GF-D8 (cell line): ENCODE results near the gene RUVBL1.

Experiments used
- DNase-seq: peaks from one replicate; lab custom pipeline; 2025; lab: John Stamatoyannopoulos, UW

Gene RUVBL1

GRCh38 chr3:128082546-128082945 lies 41.1 kb downstream of the RUVBL1 start:
- no peak for DNase-seq

- DNase-seq, result no peak
Measured at GRCh38 chr3:128081846-128082245, 41.8 kb downstream of the RUVBL1 start.

- no peak for DNase-seq
Measured at GRCh38 chr3:128081226-128081625, 42.4 kb downstream of the RUVBL1 start.

GRCh38 chr3:128080323-128081080 lies 43.1 kb downstream of the RUVBL1 start:
- no peak for DNase-seq

DNA sequence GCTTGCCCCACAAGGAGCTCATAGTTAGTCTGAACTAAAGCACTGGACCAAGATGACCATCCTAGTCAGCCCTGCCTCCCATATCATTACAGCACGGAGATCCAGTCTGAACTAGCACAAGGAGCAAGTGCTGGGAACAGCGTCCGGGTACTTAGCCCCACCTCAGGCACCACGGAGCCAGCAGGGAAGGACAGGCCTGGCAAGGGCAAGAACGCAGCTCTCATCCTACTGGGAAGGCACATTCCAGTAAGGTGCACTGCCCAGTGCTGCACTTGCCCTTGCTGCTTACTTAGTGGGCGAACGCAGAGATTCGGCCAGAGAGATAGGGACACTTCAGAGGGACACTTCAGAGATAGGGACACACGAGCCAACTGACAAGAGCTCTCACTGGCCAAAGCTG lies 43.8 kb downstream of the RUVBL1 start:
- no peak for DNase-seq

DNA sequence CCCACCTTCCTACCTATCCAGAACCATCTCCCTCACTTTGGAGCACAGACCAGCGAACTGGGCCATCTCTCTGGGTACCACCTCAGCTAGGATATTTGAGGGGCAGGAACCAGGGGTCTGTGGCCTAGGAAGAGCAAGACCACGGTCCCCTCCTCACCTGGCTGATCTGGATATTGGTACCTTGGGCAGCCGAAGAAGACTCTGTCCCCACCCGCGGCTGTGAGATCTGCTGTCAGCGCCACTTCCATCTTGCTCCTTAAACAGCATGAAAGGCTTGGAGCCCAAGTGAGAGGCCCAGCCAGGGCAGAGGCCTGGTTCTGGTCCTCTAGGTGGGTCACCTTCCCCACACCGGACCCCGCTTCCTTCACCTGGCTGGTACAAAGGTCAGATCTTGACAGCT lies 44.7 kb downstream of the RUVBL1 start:
- DNase-seq, result no peak

DNA sequence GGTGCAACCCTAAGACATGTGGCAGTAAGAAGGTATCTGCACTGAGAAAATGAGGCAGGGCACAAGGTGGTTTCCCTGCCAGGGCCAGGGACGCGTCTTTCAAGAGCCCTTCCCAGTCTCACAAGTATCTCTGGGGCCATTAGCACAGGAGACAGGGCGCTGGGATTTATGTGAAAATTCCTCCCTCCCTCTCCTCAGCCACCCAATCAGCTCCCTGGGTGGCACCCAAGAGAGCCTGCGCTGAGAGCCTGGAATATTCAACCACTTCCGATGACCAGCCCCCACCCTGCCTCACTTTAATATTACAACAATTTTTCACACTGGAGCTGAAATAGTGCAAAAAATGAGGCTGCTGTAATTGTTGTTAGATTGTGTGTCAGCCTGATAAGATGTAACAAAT lies 45.3 kb downstream of the RUVBL1 start:
- no peak for DNase-seq

DNA sequence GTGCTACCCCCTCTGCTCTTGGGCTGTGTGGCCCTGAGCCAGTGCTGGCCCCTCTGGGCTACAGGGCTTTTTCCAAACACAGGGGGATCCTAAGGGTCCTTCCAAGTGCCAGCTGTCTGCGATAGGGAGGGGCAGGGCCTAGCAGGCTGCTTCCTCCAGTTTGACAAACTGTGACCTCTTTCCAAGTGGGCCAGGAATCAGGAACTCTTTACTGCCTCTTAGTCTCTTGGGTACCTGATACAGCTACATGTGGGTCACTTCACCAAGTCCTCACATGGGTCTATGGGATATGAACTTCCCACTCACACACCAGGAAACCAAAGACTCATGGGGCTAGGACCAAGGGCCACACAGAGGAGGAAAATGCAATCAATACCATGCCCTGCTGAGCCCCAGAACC lies 45.9 kb downstream of the RUVBL1 start:
- no peak for DNase-seq

DNA sequence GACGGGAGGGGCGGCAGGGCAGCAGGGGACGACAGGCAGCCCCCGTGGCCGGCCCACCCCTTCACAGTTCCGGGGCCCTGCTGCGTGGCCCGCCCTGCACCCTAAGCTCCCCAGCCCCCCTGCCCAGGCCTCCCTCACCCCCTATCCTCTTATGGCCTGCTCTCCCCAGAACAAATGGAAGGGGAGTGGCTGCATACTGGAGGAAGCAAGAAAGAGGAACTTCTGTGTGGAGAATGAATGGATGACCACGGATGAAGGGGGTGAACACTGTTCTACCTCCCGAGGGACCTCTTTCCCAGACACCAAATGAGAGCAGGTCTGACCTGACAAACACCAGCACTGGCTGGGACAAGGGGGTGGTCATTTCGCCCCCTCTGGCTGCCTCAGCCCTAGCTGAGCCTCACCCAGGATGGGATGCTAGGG lies 46.4 kb downstream of the RUVBL1 start:
- peak; percentile 66 for DNase-seq

- no peak for DNase-seq
Measured at GRCh38 chr3:128076483-128077201, 47.0 kb downstream of the RUVBL1 start.

DNA sequence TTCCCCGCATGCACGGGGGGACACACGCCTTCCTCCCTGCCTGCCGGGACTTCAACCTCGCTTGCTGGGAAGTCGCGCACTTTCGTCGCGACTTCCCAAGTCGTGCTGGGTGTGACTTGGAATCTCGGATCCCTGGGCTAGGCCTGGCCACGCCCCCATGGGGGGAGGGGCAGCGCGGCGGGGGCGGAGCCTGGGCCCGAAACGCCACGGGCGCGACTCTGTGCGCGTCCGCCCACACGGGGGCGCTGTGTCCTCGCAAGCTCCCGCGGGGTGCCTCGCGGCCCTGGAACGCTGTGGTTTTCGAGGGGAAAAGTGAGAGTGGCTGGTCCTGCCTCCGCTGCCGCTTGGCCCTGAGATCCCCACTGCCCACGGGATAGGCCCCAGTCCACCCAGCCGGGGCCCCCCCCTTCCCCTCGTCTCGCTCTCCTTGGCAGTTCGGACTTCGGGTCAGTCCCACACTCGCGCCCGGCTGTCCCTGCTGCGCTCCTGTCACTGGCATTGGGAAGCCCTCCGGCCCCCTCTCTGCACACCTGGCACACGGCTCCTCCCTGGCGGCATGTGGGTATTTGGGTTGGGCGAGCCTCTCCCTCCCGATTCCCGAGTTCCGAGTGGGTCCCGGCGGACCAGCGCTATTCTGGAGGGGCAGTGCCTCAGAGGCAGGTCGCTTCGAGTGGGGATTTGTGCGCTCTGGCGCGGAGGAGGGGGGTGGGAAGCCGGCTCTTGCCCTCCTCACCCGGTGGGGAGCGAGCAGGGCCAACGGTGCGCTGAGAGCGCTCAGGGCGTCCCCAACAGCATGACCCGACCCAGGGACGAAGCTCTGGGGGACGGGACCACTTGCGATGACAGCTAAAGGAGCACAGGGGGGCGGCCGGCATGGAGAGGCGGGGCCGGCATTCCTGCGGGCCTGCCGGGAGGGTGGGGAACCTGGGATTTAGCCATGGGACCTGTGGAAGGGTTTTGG lies 47.8 kb downstream of the RUVBL1 start:
- DNase-seq, result no peak

DNA sequence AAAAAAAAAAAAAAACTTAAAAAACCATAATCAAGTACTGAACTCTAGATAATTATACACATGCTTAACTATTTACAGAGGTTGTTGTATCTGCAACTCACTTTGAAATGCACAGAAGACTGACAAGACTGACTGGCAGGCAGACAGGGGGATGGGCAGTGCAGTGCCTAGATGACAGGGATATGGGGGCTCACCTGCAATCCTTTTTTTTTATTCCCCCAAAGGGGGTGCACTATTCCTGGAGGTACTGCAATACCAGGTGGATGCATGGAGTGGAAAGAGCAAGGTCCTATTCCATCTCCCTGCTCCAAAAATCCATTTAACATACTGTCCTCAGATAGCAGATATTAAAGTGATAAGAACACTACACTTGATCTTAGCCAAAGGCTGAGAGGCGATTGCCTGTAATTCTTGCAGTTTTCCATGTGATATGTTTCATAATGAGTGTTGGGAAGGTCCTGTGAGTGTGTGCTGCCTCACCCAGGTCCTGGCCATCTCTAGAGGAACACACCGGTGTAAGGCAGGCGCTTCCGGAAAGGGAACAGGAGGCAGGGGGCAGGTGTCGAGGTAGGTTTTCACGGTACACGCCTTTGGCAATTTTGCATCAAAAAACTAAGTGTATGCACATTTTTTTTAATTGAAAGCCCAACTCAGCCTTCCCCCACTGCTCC lies 48.6 kb downstream of the RUVBL1 start:
- no peak for DNase-seq

GRCh38 chr3:128073807-128074206 lies 49.8 kb downstream of the RUVBL1 start:
- peak; percentile 13 for DNase-seq

- no peak for DNase-seq
Measured at GRCh38 chr3:128073185-128073725, 50.4 kb downstream of the RUVBL1 start.

- no peak for DNase-seq
Measured at GRCh38 chr3:128072454-128073184, 51.0 kb downstream of the RUVBL1 start.

DNA sequence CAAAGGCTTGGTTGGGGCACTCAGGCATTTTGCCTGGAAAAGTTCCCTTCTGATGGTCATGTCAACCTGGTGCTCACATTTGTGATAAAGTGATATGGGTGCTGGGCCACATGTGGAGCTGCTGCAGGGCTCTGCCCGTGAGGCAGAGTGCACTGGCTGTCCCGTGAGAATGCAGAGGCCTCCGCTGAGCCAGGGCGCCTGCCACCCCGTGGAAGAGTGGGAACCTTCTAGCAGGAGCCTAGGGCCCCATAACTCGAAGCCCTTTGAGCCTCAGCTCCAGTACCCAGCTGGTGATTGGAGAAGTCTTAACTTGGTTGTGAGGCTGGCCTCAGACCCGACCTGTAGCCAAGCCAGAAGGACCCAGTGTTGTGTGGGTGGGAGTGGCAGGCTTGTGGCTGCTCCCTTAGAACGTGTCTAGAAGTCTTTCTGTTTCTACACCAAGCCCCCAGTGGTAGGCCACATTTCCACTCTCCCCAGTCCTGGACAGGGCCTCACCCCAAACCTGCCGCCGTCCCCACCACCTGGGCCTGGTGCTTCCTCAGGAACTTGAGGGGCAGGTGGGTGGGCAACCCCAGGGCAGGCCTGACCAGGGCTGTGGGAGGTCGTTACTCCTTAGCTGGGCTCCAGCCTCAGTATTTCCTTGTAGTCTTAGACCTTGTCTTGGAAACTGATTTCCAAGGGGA lies 51.7 kb downstream of the RUVBL1 start:
- no peak for DNase-seq

DNA sequence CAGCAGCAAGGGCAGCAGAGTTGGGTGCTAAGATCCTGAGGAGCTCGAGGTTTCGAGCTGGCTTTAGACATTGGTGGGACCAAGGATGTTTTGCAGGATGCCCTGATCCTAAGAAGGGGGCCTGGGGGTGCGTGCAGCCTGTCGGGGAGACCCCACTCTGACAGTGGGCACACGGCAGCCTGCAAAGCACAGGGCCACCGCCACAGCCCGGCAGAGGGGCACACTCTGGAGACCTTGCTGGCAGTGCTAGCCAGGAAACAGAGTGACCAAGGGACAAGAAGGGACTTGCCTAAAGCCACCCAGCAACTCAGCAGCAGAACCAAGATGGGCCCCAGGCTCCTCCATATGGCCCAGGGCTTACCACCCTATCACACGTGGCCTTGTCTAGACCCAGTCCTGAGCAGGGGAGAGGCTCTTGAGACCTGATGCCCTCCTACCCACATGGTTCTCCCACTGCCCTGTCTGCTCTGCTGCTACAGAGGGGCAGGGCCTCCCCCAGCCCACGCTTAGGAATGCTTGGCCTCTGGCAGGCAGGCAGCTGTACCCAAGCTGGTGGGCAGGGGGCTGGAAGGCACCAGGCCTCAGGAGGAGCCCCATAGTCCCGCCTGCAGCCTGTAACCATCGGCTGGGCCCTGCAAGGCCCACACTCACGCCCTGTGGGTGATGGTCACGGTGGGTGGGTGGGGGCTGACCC lies 52.6 kb downstream of the RUVBL1 start:
- no peak for DNase-seq

- DNase-seq, result no peak
Measured at GRCh38 chr3:128069271-128069670, 54.3 kb downstream of the RUVBL1 start.

DNA sequence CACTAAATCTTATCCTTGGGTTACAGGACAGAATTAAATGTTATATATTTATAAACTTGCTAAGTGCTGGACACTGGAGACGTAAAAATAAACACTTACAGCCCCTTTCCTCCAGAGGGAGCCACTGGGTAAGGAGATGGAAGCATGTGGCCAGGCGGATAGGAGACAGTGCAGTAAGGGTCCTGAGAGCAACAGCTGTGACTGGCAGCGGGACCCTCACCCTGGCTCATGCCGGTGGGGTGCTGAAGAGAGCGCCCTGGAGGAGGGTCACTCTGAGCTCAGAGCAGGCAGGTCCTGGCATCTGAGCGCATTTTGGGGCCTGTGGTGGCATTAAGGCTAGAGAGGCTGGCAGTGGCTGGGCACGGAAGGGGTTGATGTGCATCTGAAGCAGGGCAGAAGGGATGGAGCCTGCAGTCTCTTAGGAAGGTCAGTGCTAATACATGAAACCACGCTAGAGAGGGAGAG lies 55.4 kb downstream of the RUVBL1 start:
- DNase-seq, result no peak

DNA sequence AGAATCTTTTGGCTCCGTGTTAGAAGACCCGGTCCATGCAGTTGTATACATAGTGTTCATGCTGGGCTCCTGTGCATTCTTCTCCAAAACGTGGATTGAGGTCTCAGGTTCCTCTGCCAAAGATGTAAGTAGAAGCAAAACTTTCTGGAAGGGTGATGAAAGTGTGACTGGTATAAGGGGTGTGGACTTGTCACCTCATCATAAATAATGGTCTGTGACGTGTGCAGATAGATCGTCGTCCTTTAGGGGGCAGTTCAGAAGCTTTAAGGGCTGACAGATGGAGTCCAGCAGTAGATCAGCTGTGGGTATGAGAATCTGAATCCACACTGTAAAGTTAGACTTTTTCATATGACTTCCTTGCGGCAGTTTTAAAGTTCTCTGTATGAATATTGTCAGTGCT lies 56.1 kb downstream of the RUVBL1 start:
- no peak for DNase-seq
